ENCODE data around the gene AMELY. TPM values are rescaled to one million over a fixed set of nuclear protein-coding genes. Genes with fewer than 3 reads are reported as not detected.
A peak's percentile ranks its signal among the peaks of the same experiment; 100 is the strongest.
"Not testable (repeated sequence)": the region's sequence is repeated elsewhere in the genome, so short reads cannot be mapped to it uniquely, and the experiment has no call there.

The AMELY gene
- total RNA-seq, 5 donors from 2014 or later (not counting 1 experiment from before 2014, with no cell fraction given): not detected

DNA sequence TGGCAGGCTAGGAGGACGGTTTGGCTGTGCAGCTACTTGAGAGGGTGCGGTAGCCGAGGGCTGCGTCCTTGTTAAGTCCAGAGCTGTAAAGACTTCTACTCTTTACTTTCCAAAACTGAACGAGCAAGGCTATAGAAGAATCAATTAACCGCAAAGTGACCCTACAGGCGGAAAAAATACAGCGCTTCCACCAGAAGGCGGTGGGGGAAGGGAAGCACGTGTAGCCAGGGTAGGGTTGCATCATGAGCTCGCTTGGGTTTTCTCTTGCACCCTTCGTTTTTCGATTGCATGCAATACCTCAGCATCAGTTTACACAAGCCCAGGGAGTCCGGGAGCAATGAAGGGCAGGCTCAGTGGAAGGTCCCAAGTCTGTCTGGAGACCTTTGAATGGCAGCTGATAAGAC lies 2.4 kb downstream of the AMELY start:
- no peaks in the 10 kb centered on the region for H3K36me3 Mint-ChIP-seq
- H3K4me3 Mint-ChIP-seq: peak overlapping the region in 1 of 3 donors; percentile 17
- peaks cover 0 to 11% (median 0%) of the 10 kb centered on the region in 3 donors for H3K4me1 Mint-ChIP-seq
- no peak overlapping the region for H3K27ac Mint-ChIP-seq
- ChIA-PET POLR2A (no interaction called here), CTCF (no interaction called here)
- ATAC-seq (replicated peaks in 1 of 4): no peak
- H3K9me3 Mint-ChIP-seq: no peaks in the 10 kb centered on the region
- no peaks in the 10 kb centered on the region for H3K36me3 ChIP-seq (ENCODE audit: control insufficient read depth in 2 of 2, extremely low read depth in 1 of 2, insufficient read depth in 1 of 2, low read length in 1 of 2)
- no peak overlapping the region for H3K4me3 ChIP-seq (ENCODE audit: control insufficient read depth in 1 of 2, extremely low read depth in 1 of 2, low read length in 1 of 2)
- no peak overlapping the region for H3K27ac ChIP-seq (ENCODE audit: low read length)
- H3K9me3 ChIP-seq: no peaks in the 10 kb centered on the region
- H3K4me1 ChIP-seq (ENCODE audit: control insufficient read depth in 1 of 2, extremely low read depth in 1 of 2, insufficient read depth in 2 of 2, low read length in 2 of 2): no peaks in the 10 kb centered on the region
- 8% methylated on average over 5 of the region's 14 CpGs for WGBS (ENCODE audit: insufficient coverage)
- no peak for DNase-seq
- H3K27me3 ChIP-seq (replicated peaks in 1 of 2; ENCODE audit: control insufficient read depth in 2 of 2, extremely low read depth in 1 of 2, insufficient read depth in 2 of 2, low read length in 1 of 2): peaks cover 0 to 29% of the 10 kb centered on the region in 2 experiments
- H3K27me3 Mint-ChIP-seq: peaks cover 0 to 36% of the 10 kb centered on the region in 2 donors

DNA sequence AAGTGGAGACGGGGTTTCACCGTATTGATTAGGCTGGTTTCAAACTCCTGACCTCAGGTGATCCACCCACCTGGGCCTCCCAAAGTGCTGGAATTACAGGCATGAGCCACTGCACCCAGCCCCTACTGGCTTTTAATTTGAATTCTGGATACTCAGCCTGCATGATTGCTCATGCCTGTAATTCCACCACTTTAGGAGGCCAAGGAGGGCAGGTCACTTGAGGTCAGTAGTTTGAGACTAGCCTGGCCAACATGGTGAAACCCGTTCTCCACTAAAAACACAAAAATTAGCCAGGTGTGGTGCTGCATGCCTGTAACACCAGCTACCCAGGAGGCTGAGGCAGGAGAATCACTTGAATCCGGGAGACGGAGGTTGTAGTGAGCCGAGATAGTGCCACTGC lies 3.5 kb downstream of the AMELY start:
- H3K9me3 Mint-ChIP-seq; H3K27ac Mint-ChIP-seq; H3K4me3 Mint-ChIP-seq; ATAC-seq (replicated peaks in 1 of 4); DNase-seq; POLR2A ChIA-PET; CTCF ChIA-PET; H3K4me3 ChIP-seq (ENCODE audit: control insufficient read depth in 1 of 2, extremely low read depth in 1 of 2, low read length in 1 of 2); H3K4me1 ChIP-seq (ENCODE audit: control insufficient read depth in 1 of 2, extremely low read depth in 1 of 2, insufficient read depth in 2 of 2, low read length in 2 of 2); H3K9me3 ChIP-seq; H3K36me3 ChIP-seq (ENCODE audit: control insufficient read depth in 2 of 2, extremely low read depth in 1 of 2, insufficient read depth in 1 of 2, low read length in 1 of 2); H3K36me3 Mint-ChIP-seq; H3K27ac ChIP-seq (ENCODE audit: low read length): not testable (repeated sequence)
- WGBS (ENCODE audit: insufficient coverage): no CpG with 5 or more reads among the region's 6 CpGs
- H3K4me1 Mint-ChIP-seq: peaks cover 0 to 11% (median 0%) of the 10 kb centered on the region in 3 donors
- peaks cover 0 to 27% of the 10 kb centered on the region in 2 donors for H3K27me3 Mint-ChIP-seq
- peaks cover 0 to 26% of the 10 kb centered on the region in 2 experiments for H3K27me3 ChIP-seq (replicated peaks in 1 of 2; ENCODE audit: control insufficient read depth in 2 of 2, extremely low read depth in 1 of 2, insufficient read depth in 2 of 2, low read length in 1 of 2)

GRCh38 chrY:6907591-6907990 lies 4.0 kb downstream of the AMELY start:
- H3K4me1 Mint-ChIP-seq: peaks cover 0 to 11% (median 0%) of the 10 kb centered on the region in 3 donors
- no peaks in the 10 kb centered on the region for H3K36me3 Mint-ChIP-seq
- Histone ChIP-seq H3K36me3 (ENCODE audit: control insufficient read depth in 2 of 2, extremely low read depth in 1 of 2, insufficient read depth in 1 of 2, low read length in 1 of 2) (no peaks in the 10 kb centered on the region), H3K27me3 (replicated peaks in 1 of 2; ENCODE audit: control insufficient read depth in 2 of 2, extremely low read depth in 1 of 2, insufficient read depth in 2 of 2, low read length in 1 of 2) (peaks cover 0 to 26% of the 10 kb centered on the region in 2 experiments), H3K4me3 (ENCODE audit: control insufficient read depth in 1 of 2, extremely low read depth in 1 of 2, low read length in 1 of 2) (no peak overlapping the region), H3K4me1 (ENCODE audit: control insufficient read depth in 1 of 2, extremely low read depth in 1 of 2, insufficient read depth in 2 of 2, low read length in 2 of 2) (no peaks in the 10 kb centered on the region), H3K9me3 (no peaks in the 10 kb centered on the region), H3K27ac (ENCODE audit: low read length) (no peak overlapping the region)
- DNase-seq (no peak), ATAC-seq (replicated peaks in 1 of 4) (no peak)
- ChIA-PET CTCF (no interaction called here), POLR2A (no interaction called here)
- peaks cover 0 to 25% of the 10 kb centered on the region in 2 donors for H3K27me3 Mint-ChIP-seq
- no peak overlapping the region for H3K27ac Mint-ChIP-seq
- H3K9me3 Mint-ChIP-seq: no peaks in the 10 kb centered on the region
- H3K4me3 Mint-ChIP-seq: no peak overlapping the region
- no CpG with 5 or more reads among the region's 1 CpG for WGBS (ENCODE audit: insufficient coverage)

- H3K4me3 Mint-ChIP-seq; H3K36me3 ChIP-seq (ENCODE audit: control insufficient read depth in 2 of 2, extremely low read depth in 1 of 2, insufficient read depth in 1 of 2, low read length in 1 of 2); POLR2A ChIA-PET; H3K4me1 ChIP-seq (ENCODE audit: control insufficient read depth in 1 of 2, extremely low read depth in 1 of 2, insufficient read depth in 2 of 2, low read length in 2 of 2); H3K27me3 Mint-ChIP-seq; H3K9me3 Mint-ChIP-seq; H3K9me3 ChIP-seq; H3K4me1 Mint-ChIP-seq; H3K36me3 Mint-ChIP-seq; DNase-seq; CTCF ChIA-PET; ATAC-seq (replicated peaks in 1 of 4); H3K27ac ChIP-seq (ENCODE audit: low read length); H3K27ac Mint-ChIP-seq; H3K27me3 ChIP-seq (replicated peaks in 1 of 2; ENCODE audit: control insufficient read depth in 2 of 2, extremely low read depth in 1 of 2, insufficient read depth in 2 of 2, low read length in 1 of 2); H3K4me3 ChIP-seq (ENCODE audit: control insufficient read depth in 1 of 2, extremely low read depth in 1 of 2, low read length in 1 of 2): not testable (repeated sequence)
These were observed 9.4 kb downstream of the AMELY start for GRCh38 chrY:6902116-6902515.

DNA sequence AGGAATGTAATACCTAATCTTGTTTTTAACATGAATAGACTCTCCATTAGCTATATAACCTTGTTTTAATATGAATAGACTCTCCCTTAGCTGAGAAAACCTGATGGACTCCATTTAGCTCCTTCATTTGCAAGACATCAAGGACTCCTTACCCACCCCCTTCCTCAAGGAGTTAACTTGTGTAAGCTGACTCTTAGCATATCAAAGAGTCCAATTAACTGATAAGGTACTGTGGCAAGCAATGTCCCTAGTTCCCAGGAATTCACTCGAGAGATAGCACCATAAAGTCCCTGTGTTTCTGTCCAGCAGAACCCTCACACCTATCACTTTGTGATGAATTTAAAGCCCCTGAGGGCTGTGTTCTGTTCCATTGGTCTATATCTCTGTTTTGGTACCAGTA lies 16.3 kb downstream of the AMELY start:
- no peak for DNase-seq
- Mint-ChIP-seq H3K4me1 (no peaks in the 10 kb centered on the region), H3K27me3 (peaks cover 0 to 4% of the 10 kb centered on the region in 2 donors), H3K4me3 (no peak overlapping the region), H3K36me3 (no peaks in the 10 kb centered on the region), H3K9me3 (no peaks in the 10 kb centered on the region), H3K27ac (no peak overlapping the region)
- ChIA-PET CTCF (no interaction called here), POLR2A (no interaction called here)
- no peak for ATAC-seq (replicated peaks in 1 of 4)
- no CpG with 5 or more reads among the region's 1 CpG for WGBS (ENCODE audit: insufficient coverage)
- no peaks in the 10 kb centered on the region for H3K36me3 ChIP-seq (ENCODE audit: control insufficient read depth in 2 of 2, extremely low read depth in 1 of 2, insufficient read depth in 1 of 2, low read length in 1 of 2)
- no peaks in the 10 kb centered on the region for H3K4me1 ChIP-seq (ENCODE audit: control insufficient read depth in 1 of 2, extremely low read depth in 1 of 2, insufficient read depth in 2 of 2, low read length in 2 of 2)
- no peaks in the 10 kb centered on the region for H3K9me3 ChIP-seq
- no peak overlapping the region for H3K4me3 ChIP-seq (ENCODE audit: control insufficient read depth in 1 of 2, extremely low read depth in 1 of 2, low read length in 1 of 2)
- H3K27ac ChIP-seq (ENCODE audit: low read length): no peak overlapping the region
- H3K27me3 ChIP-seq (replicated peaks in 1 of 2; ENCODE audit: control insufficient read depth in 2 of 2, extremely low read depth in 1 of 2, insufficient read depth in 2 of 2, low read length in 1 of 2): peaks cover 0 to 2% of the 10 kb centered on the region in 2 experiments

DNA sequence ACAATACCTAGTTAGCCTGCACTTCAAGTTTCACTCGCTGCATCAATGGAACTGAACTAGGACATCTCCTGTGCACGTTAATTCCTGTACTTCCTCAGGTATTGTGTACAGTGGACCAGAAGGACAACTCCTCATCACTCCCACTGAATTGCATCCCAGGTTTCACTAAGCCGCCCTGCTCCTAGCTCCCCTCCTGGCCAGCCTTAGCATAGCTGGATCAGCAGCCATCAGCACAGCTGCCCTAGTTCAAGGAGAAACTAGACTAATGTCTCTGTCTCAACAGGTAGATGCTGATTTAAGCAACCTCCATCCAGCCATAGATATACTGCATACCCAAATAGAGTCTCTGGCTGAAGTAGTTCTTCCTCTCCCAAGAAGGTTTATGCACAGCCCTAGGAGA lies 17.1 kb downstream of the AMELY start:
- H3K9me3 ChIP-seq: no peaks in the 10 kb centered on the region
- POLR2A ChIA-PET: no interaction called here
- no peak overlapping the region for H3K27ac ChIP-seq (ENCODE audit: low read length)
- ATAC-seq (replicated peaks in 1 of 4): no peak
- CTCF ChIA-PET: no interaction called here
- no peak overlapping the region for H3K4me3 Mint-ChIP-seq
- no peaks in the 10 kb centered on the region for H3K4me1 Mint-ChIP-seq
- no peaks in the 10 kb centered on the region for H3K9me3 Mint-ChIP-seq
- no peaks in the 10 kb centered on the region for H3K4me1 ChIP-seq (ENCODE audit: control insufficient read depth in 1 of 2, extremely low read depth in 1 of 2, insufficient read depth in 2 of 2, low read length in 2 of 2)
- no peaks in the 10 kb centered on the region for H3K36me3 Mint-ChIP-seq
- H3K36me3 ChIP-seq (ENCODE audit: control insufficient read depth in 2 of 2, extremely low read depth in 1 of 2, insufficient read depth in 1 of 2, low read length in 1 of 2): no peaks in the 10 kb centered on the region
- H3K27me3 Mint-ChIP-seq: peaks cover 0 to 4% of the 10 kb centered on the region in 2 donors
- DNase-seq: no peak
- H3K27ac Mint-ChIP-seq: no peak overlapping the region
- WGBS (ENCODE audit: insufficient coverage): 75% methylated on average over 2 of the region's 3 CpGs
- H3K4me3 ChIP-seq (ENCODE audit: control insufficient read depth in 1 of 2, extremely low read depth in 1 of 2, low read length in 1 of 2): no peak overlapping the region
- peaks cover 0 to 2% of the 10 kb centered on the region in 2 experiments for H3K27me3 ChIP-seq (replicated peaks in 1 of 2; ENCODE audit: control insufficient read depth in 2 of 2, extremely low read depth in 1 of 2, insufficient read depth in 2 of 2, low read length in 1 of 2)

- Mint-ChIP-seq H3K27ac (no peak overlapping the region), H3K9me3 (no peaks in the 10 kb centered on the region), H3K4me1 (no peaks in the 10 kb centered on the region), H3K36me3 (no peaks in the 10 kb centered on the region), H3K27me3 (no peaks in the 10 kb centered on the region), H3K4me3 (no peak overlapping the region)
- no CpG with 5 or more reads among the region's 2 CpGs for WGBS (ENCODE audit: insufficient coverage)
- POLR2A ChIA-PET: no interaction called here
- CTCF ChIA-PET: no interaction called here
- no peak overlapping the region for H3K4me3 ChIP-seq (ENCODE audit: control insufficient read depth in 1 of 2, extremely low read depth in 1 of 2, low read length in 1 of 2)
- no peaks in the 10 kb centered on the region for H3K4me1 ChIP-seq (ENCODE audit: control insufficient read depth in 1 of 2, extremely low read depth in 1 of 2, insufficient read depth in 2 of 2, low read length in 2 of 2)
- no peaks in the 10 kb centered on the region for H3K9me3 ChIP-seq
- H3K27ac ChIP-seq (ENCODE audit: low read length): no peak overlapping the region
- no peak for DNase-seq
- no peak for ATAC-seq (replicated peaks in 1 of 4)
- H3K36me3 ChIP-seq (ENCODE audit: control insufficient read depth in 2 of 2, extremely low read depth in 1 of 2, insufficient read depth in 1 of 2, low read length in 1 of 2): no peaks in the 10 kb centered on the region
- no peaks in the 10 kb centered on the region for H3K27me3 ChIP-seq (replicated peaks in 1 of 2; ENCODE audit: control insufficient read depth in 2 of 2, extremely low read depth in 1 of 2, insufficient read depth in 2 of 2, low read length in 1 of 2)
These were observed 62.2 kb downstream of the AMELY start for GRCh38 chrY:6849384-6849783.
